Sigmoid colon (tissue), 4 donors: ENCODE data around the gene BRD3.

ENCODE experiments used
- CTCF ChIP-seq, 4 experiments: fragments of 450-650 bp in 3 of 4; fragments of 200-600 bp in 1 of 4; IDR thresholded peaks; one replicate each; pipeline ENCODE4 v1.5.1; 2016 to 2019; ENCODE audit warnings: antibody characterized with exemption in 4 of 4, mild to moderate bottlenecking in 3 of 4, moderate library complexity in 2 of 4
- EP300 ChIP-seq, 4 donors: sonication (generic); formaldehyde crosslinking; IDR thresholded peaks; one replicate each; pipeline ENCODE4 v1.6.1; 2017; ENCODE audit warnings: antibody characterized with exemption in 4 of 4
- POLR2A ChIP-seq, 2 donors: fragments of 450-650 bp; IDR thresholded peaks; one replicate each; pipeline ENCODE4 v1.6.1; 2016; ENCODE audit warnings: antibody characterized with exemption in 2 of 2, mild to moderate bottlenecking in 2 of 2, moderate library complexity in 2 of 2
- POLR2AphosphoS5 ChIP-seq, 4 donors: sonication (generic); formaldehyde crosslinking; IDR thresholded peaks; one replicate each; pipeline ENCODE4 v1.6.1; 2017; ENCODE audit warnings: antibody characterized with exemption in 4 of 4

- TF ChIP-seq CTCF (IDR thresholded peaks at IDR 0.05) (no peak), POLR2AphosphoS5 (IDR thresholded peaks at IDR 0.05) (no peak), EP300 (IDR thresholded peaks at IDR 0.05) (no peak), POLR2A (IDR thresholded peaks at IDR 0.05) (no peak)
Measured at GRCh38 chr9:134083451-134083850, 15.6 kb upstream of the BRD3 start.
